NK-92 (cell line): ENCODE data around the gene TBC1D24.
A peak's percentile ranks its signal among the peaks of the same experiment; 100 is the strongest.
"Not testable (repeated sequence)": the region's sequence is repeated elsewhere in the genome, so short reads cannot be mapped to it uniquely, and the experiment has no call there.

Experiments used
- DNase-seq: peaks from one replicate; lab custom pipeline; 2025; ENCODE audit not compliant: unreplicated experiment; lab: John Stamatoyannopoulos, UW

TBC1D24 gene

GRCh38 chr16:2531371-2531695 lies 56.4 kb downstream of the TBC1D24 start, which contains the start of gene CEMP1:
Gene CEMP1 (minus strand): TSS chr16:2531408. CDS start chr16:2531073, 335 bp downstream.
- no peak for DNase-seq

GRCh38 chr16:2531696-2532493 lies 57.0 kb downstream of the TBC1D24 start:
- peak; percentile 79 for DNase-seq

- no peak for DNase-seq
Measured at GRCh38 chr16:2532494-2533141, 57.7 kb downstream of the TBC1D24 start.

- DNase-seq: not testable (repeated sequence)
Measured at GRCh38 chr16:2533142-2533755, 58.3 kb downstream of the TBC1D24 start.

- no peak for DNase-seq
Measured at GRCh38 chr16:2533912-2534311, 59.0 kb downstream of the TBC1D24 start.

- not testable (repeated sequence) for DNase-seq
Measured at GRCh38 chr16:2534335-2534734, 59.4 kb downstream of the TBC1D24 start.

GRCh38 chr16:2535625-2536013 lies 60.7 kb downstream of the TBC1D24 start:
- DNase-seq: no peak

- DNase-seq: peak; percentile 45
Measured at GRCh38 chr16:2537451-2538379, 62.8 kb downstream of the TBC1D24 start, which contains the start of gene PDPK1. Gene PDPK1 (plus strand): TSS chr16:2538021. CDS start chr16:2538113, 92 bp downstream.

GRCh38 chr16:2539192-2539844 lies 64.4 kb downstream of the TBC1D24 start:
- DNase-seq: not testable (repeated sequence)

GRCh38 chr16:2539845-2540458 lies 65.0 kb downstream of the TBC1D24 start:
- DNase-seq: not testable (repeated sequence)

GRCh38 chr16:2540912-2541311 lies 66.0 kb downstream of the TBC1D24 start:
- not testable (repeated sequence) for DNase-seq

GRCh38 chr16:2541409-2541808 lies 66.5 kb downstream of the TBC1D24 start:
- DNase-seq: not testable (repeated sequence)

GRCh38 chr16:2543771-2544170 lies 68.8 kb downstream of the TBC1D24 start:
- not testable (repeated sequence) for DNase-seq

- DNase-seq: not testable (repeated sequence)
Measured at GRCh38 chr16:2550283-2550878, 75.5 kb downstream of the TBC1D24 start.

GRCh38 chr16:2551420-2551889 lies 76.5 kb downstream of the TBC1D24 start:
- not testable (repeated sequence) for DNase-seq

- not testable (repeated sequence) for DNase-seq
Measured at GRCh38 chr16:2554709-2555425, 79.9 kb downstream of the TBC1D24 start.
